ENCODE measurements around the gene DNAJB6.

DNA sequence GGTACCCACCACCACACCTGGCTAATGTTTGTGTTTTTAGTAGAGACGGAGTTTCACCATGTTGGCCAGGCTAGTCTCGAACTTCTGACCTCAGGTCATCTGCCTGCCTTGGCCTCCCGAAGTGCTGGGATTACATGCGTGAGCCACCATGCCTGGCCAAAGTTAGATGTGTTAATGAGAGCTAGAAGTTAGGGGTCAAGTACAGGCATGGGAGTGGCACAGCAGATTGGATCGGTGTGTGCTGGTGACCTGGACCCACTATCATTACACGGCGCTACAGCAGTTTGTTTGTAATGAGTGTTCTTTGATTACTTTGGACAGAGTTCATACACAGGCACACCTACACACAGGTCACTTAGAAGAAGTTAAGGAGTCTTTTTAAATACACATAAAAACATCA lies 36.7 kb downstream of the DNAJB6 start:
- TF ChIP-seq, protein P1, sequence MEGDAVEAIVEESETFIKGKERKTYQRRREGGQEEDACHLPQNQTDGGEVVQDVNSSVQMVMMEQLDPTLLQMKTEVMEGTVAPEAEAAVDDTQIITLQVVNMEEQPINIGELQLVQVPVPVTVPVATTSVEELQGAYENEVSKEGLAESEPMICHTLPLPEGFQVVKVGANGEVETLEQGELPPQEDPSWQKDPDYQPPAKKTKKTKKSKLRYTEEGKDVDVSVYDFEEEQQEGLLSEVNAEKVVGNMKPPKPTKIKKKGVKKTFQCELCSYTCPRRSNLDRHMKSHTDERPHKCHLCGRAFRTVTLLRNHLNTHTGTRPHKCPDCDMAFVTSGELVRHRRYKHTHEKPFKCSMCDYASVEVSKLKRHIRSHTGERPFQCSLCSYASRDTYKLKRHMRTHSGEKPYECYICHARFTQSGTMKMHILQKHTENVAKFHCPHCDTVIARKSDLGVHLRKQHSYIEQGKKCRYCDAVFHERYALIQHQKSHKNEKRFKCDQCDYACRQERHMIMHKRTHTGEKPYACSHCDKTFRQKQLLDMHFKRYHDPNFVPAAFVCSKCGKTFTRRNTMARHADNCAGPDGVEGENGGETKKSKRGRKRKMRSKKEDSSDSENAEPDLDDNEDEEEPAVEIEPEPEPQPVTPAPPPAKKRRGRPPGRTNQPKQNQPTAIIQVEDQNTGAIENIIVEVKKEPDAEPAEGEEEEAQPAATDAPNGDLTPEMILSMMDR (IDR thresholded peaks at IDR 0.05) = no peak
- no peak for TF ChIP-seq POLR2A (IDR thresholded peaks at IDR 0.05)

Data from stomach (tissue), 4 donors.